Psoas muscle (tissue), 8 donors: ENCODE data around the gene PBX4. TPM values are rescaled to one million over a fixed set of nuclear protein-coding genes. Genes with fewer than 3 reads are reported as not detected.

Source experiments
- ATAC-seq, 4 donors: fragments of 200-7000 bp; cut with Tn5 transposase; one replicate each; pipeline ENCODE4 v1.9.1; 2020; ENCODE audit warnings: moderate library complexity in 3 of 4, mild to moderate bottlenecking in 2 of 4
- DNase-seq, 2 donors: peaks; one replicate each; pipeline ENCODE4 v3.0.0-alpha.2; 2020
- H3K27ac ChIP-seq: fragments of 200-600 bp; one replicate; pipeline ENCODE4 v1.8.0; 2022
- H3K27me3 ChIP-seq, 3 donors: fragments of 200-600 bp in 1 of 3; one replicate each; pipeline versions ENCODE4 v1.6.1 to v1.8.0; 2013 to 2022; ENCODE audit warnings: low read length in 2 of 3, mild to moderate bottlenecking in 2 of 3, moderate library complexity in 1 of 3; ENCODE audit not compliant: insufficient read depth in 3 of 3
- H3K36me3 ChIP-seq, 2 donors: fragments of 200-600 bp in 1 of 2; one replicate each; pipeline versions ENCODE4 v1.6.1 to v1.8.0; 2013 to 2022; ENCODE audit warnings: low read depth in 1 of 2, mild to moderate bottlenecking in 1 of 2, moderate library complexity in 1 of 2; ENCODE audit not compliant: insufficient read depth in 1 of 2
- H3K4me1 ChIP-seq: fragments of 200-600 bp; one replicate; pipeline ENCODE4 v1.8.0; 2022
- H3K4me3 ChIP-seq: fragments of 200-600 bp; one replicate; pipeline ENCODE4 v1.8.0; 2022; ENCODE audit warnings: mild to moderate bottlenecking
- H3K9me3 ChIP-seq: fragments of 200-600 bp; one replicate; pipeline ENCODE4 v1.8.0; 2022
- CTCF ChIP-seq: fragments of 200-600 bp; IDR thresholded peaks from one replicate; pipeline ENCODE4 v1.8.0; 2022; ENCODE audit warnings: antibody characterized with exemption
- WGBS, 3 donors: extraction: QIAGEN DNeasy Blood & Tissue Kit; methylation state at CpG; one replicate each; pipeline versions ENCODE4 v1.1.6 to v1.1.7; 2013; 5-methylcytosine and 5-hydroxymethylcytosine counted together
- intact Hi-C, 2 donors: fragments of 100-400 bp; cut with DNase I; formaldehyde crosslinking; loops; one replicate each; pipeline versions ENCODE4 v1.11.0 to v1.14.2; 2022
- polyA plus RNA-seq, 3 donors: library from polyadenylated mRNA; stranded (reverse); fragments of 200-250 nt; gene quantifications; one replicate each; pipeline ENCODE4 v1.2.3, GENCODE V29; 2013
- total RNA-seq, 4 donors: library from RNA; stranded (reverse); fragmentation: NEBNext Ultra II Directional in 2 of 4; extraction: Animal tissue kit (Norgen Biotek cat#: 25700) in 2 of 4; gene quantifications; one replicate each; pipeline versions ENCODE4 v1.2.1 to v1.2.4, GENCODE V29; 2021 to 2023
- donor health status: healthy with polysubstance abuse.
- donor health status: DM: no; HTN: no; CAD: no; lungs with moderate emphysema.
- donor health status: Bipolar disorder and iron deficiency.
- donor health status: healthy.
- donor health status: DM: yes; HTN: yes; CAD: no.
- donor health status: DM: no; HTN: no; CAD: no.
- donor health status: DM: no; HTN: no; CAD: no.
- donor health status: DM: yes; HTN: yes; CAD: no.

PBX4 gene
- total and polyA plus RNA-seq, 7 donors: 0.06 to 0.17 (median 0.08) TPM; not detected in 4

- Histone ChIP-seq H3K4me3 (no peak overlapping the region), H3K9me3 (no peaks in the 10 kb centered on the region), H3K27me3 (peaks cover 0 to 19% (median 18%) of the 10 kb centered on the region in 3 donors), H3K27ac (no peak overlapping the region), H3K4me1 (peaks cover 13% of the 10 kb centered on the region), H3K36me3 (peaks cover 0 to 7% of the 10 kb centered on the region in 2 donors)
- TF ChIP-seq CTCF: no peak
- DNase-seq (no peak), ATAC-seq (no peak)
- intact Hi-C loops: loop anchor here (2.0 to 5.0 kb wide), 4 partner anchors 109 to 428 kb away; partner anchors contain the start of gene GMIP (in 1 of the 2)
- WGBS, 3 donors: 83 to 90% (median 90%) methylated on average over 6 of the region's 6 CpGs
Measured at GRCh38 chr19:19533841-19534240, 84.6 kb downstream of the PBX4 start.

GRCh38 chr19:19532806-19533701, 85.4 kb downstream of the PBX4 start:
- H3K36me3 ChIP-seq: peaks cover 0 to 15% of the 10 kb centered on the region in 2 donors
- H3K4me1 ChIP-seq: peaks cover 5% of the 10 kb centered on the region
- H3K27ac ChIP-seq: no peak overlapping the region
- no peak for TF ChIP-seq CTCF
- H3K4me3 ChIP-seq: no peak overlapping the region
- ATAC-seq: no peak
- WGBS, 3 donors: 74 to 81% (median 78%) methylated on average over 14 of the region's 14 CpGs
- peaks cover 0 to 15% (median 11%) of the 10 kb centered on the region in 3 donors for H3K27me3 ChIP-seq
- intact Hi-C loops: loop anchor here (2.0 to 5.0 kb wide), 4 partner anchors 110 to 429 kb away; partner anchors contain the start of gene GMIP (in 1 of the 2)
- no peaks in the 10 kb centered on the region for H3K9me3 ChIP-seq
- DNase-seq: no peak

GRCh38 chr19:19531951-19532805, 86.3 kb downstream of the PBX4 start:
- Histone ChIP-seq H3K36me3 (peaks cover 0 to 23% of the 10 kb centered on the region in 2 donors), H3K9me3 (no peaks in the 10 kb centered on the region), H3K4me1 (peaks cover 4% of the 10 kb centered on the region), H3K27me3 (peaks cover 0 to 6% (median 2%) of the 10 kb centered on the region in 3 donors), H3K27ac (no peak overlapping the region), H3K4me3 (no peak overlapping the region)
- intact Hi-C loops: loop anchor here (2.0 to 5.0 kb wide), 4 partner anchors 111 to 430 kb away; partner anchors contain the start of gene GMIP (in 1 of the 2)
- TF ChIP-seq CTCF: peak; percentile 95
- 19 to 21% (median 21%) methylated on average over 47 to 48 of the region's 48 CpGs for WGBS, 3 donors
- DNase-seq: peak; percentile 84 to 91
- ATAC-seq: peak; percentile 72 to 84 (median 74)

- no peak for TF ChIP-seq CTCF
- 81 to 89% (median 85%) methylated on average over 4 of the region's 4 CpGs for WGBS, 3 donors
- no peak for ATAC-seq
- H3K4me3 ChIP-seq: no peak overlapping the region
- no peak overlapping the region for H3K27ac ChIP-seq
- intact Hi-C loops: loop anchor here in 1 of 2 donors (5.0 kb wide), 2 partner anchors 116 to 431 kb away; no protein-coding TSS in a partner anchor
- DNase-seq: no peak
- H3K36me3 ChIP-seq: peaks cover 0 to 36% of the 10 kb centered on the region in 2 donors
- H3K9me3 ChIP-seq: no peaks in the 10 kb centered on the region
- peaks cover 4% of the 10 kb centered on the region for H3K4me1 ChIP-seq
- peaks cover 0 to 2% (median 0%) of the 10 kb centered on the region in 3 donors for H3K27me3 ChIP-seq
Measured at GRCh38 chr19:19530889-19531288, 87.6 kb downstream of the PBX4 start.
